Measurements from ENCODE around the gene WDR20. TPM values are rescaled to one million over a fixed set of nuclear protein-coding genes. Genes with fewer than 3 reads are reported as not detected.

The WDR20 gene
- total and polyA plus RNA-seq, 10 of the 15 experiments (the other 5 are each of a cell fraction or from before 2014, with no cell fraction given) = 9.1 to 25.9 (median 18.4) TPM

GRCh38 chr14:102187568-102188001 is 47.9 kb downstream of the WDR20 start:
- Histone ChIP-seq H3K9ac (ENCODE audit: control insufficient read depth, insufficient read depth, low read length) (no peak overlapping the region), H3K4me3 (no peak overlapping the region), H3K36me3 (ENCODE audit: control insufficient read depth in 2 of 2, insufficient read depth in 2 of 2, low read length in 1 of 2) (no peaks in the 10 kb centered on the region; a peak in 2 of 4 replicates), H3K27ac (ENCODE audit: control insufficient read depth, insufficient read depth) (no peak overlapping the region), H3K9me3 (replicated peaks; ENCODE audit: control insufficient read depth, insufficient read depth, low read length) (no peaks in the 10 kb centered on the region; the same call in 2 of the 3 replicates), H3K4me2 (ENCODE audit: control insufficient read depth, insufficient read depth) (no peak overlapping the region), H4K20me1 (ENCODE audit: control insufficient read depth, insufficient read depth) (no peaks in the 10 kb centered on the region), H3K27me3 (replicated peaks in 1 of 2; ENCODE audit: control insufficient read depth in 2 of 2, insufficient read depth in 2 of 2, low read length in 1 of 2) (no peaks in the 10 kb centered on the region), H3K79me2 (ENCODE audit: control insufficient read depth, insufficient read depth, low read length) (peaks cover 36% of the 10 kb centered on the region), H3K4me1 (ENCODE audit: control insufficient read depth, insufficient read depth, low read length) (peaks cover 4% of the 10 kb centered on the region), H2AFZ (ENCODE audit: control insufficient read depth, low read depth, low read length) (no peak overlapping the region)
- no peak for FAIRE-seq
- intact Hi-C loops (cut with micrococcal nuclease; ENCODE audit: unreplicated experiment) = no loop called here
- ChIA-PET SMC1A (ENCODE audit: uncharacterized antibody, unreplicated experiment) (no interaction called here), RAD21 (ENCODE audit: unreplicated experiment) (interaction anchor here (0.7 kb wide), 1 partner anchor 9 kb away, joined by 3 read pairs; no protein-coding TSS in a partner anchor), CTCF (interaction anchor here (1.0 to 1.3 kb wide), 2 partner anchors 10 to 34 kb away, joined by 3 to 5 read pairs; no protein-coding TSS in a partner anchor), POLR2A (interaction anchor here (0.6 kb wide), 1 partner anchor 129 kb away, joined by 6 read pairs; no protein-coding TSS in a partner anchor)
- no peak for DNase-seq (ENCODE audit: low read depth, low spot score)
- in situ Hi-C loops (cut with MboI) = no loop called here
- WGBS (ENCODE audit: insufficient coverage, insufficient replicate concordance, low lambda C conversion rate, missing lambda C conversion rate) = 94% methylated on average over 4 of the region's 4 CpGs
- no TSS peak for BruUV-seq (replicated peaks)
- no peak for ATAC-seq
- TF ChIP-seq SIX5 (IDR thresholded peaks at IDR 0.05; ENCODE audit: low read depth, low read length, severe bottlenecking) (no peak), CUX1 (IDR thresholded peaks at IDR 0.05; ENCODE audit: insufficient replicate concordance, low read depth, low read length) (no peak), BRCA1 (IDR thresholded peaks at IDR 0.05; ENCODE audit: low read depth, low read length) (no peak), BCL3 (IDR thresholded peaks at IDR 0.05; ENCODE audit: borderline replicate concordance, insufficient read depth, low read depth, low read length, poor library complexity, severe bottlenecking) (no peak), PKNOX1 (IDR thresholded peaks at IDR 0.05) (no peak), NR2C1 (IDR thresholded peaks at IDR 0.05) (no peak), CEBPB (IDR thresholded peaks at IDR 0.05; ENCODE audit: borderline replicate concordance in 1 of 2, low read depth in 2 of 2, low read length in 2 of 2) (no peak), HSF1 (IDR thresholded peaks at IDR 0.05; ENCODE audit: low read depth, low read length) (no peak), ATF2 (IDR thresholded peaks at IDR 0.05; ENCODE audit: low read length) (no peak), ZNF384 (IDR thresholded peaks at IDR 0.05; ENCODE audit: borderline replicate concordance, low read depth, low read length) (no peak), ASH2L (IDR thresholded peaks at IDR 0.05; ENCODE audit: borderline replicate concordance, low read depth) (no peak)

All from GM12878 (cell line).